NT2/D1 (cell line): Measurements from ENCODE around the gene RFTN1.

Source experiments
- DNase-seq: peaks from one replicate; pipeline ENCODE4 v3.0.0-alpha.2; 2011; ENCODE audit warnings: low read depth, low spot score
- H3K27me3 ChIP-seq: 2 replicates; pipeline ENCODE4 v1.6.0; 2011; ENCODE audit warnings: mild to moderate bottlenecking; ENCODE audit not compliant: insufficient read length, insufficient read depth
- H3K36me3 ChIP-seq: 2 replicates; pipeline ENCODE4 v1.6.1; 2011; ENCODE audit warnings: mild to moderate bottlenecking, low read length, mixed read lengths; ENCODE audit not compliant: insufficient read depth, insufficient read length
- H3K4me1 ChIP-seq: 2 replicates; pipeline ENCODE4 v1.5.1; 2011; ENCODE audit not compliant: insufficient read depth, insufficient read length
- H3K4me3 ChIP-seq: 2 replicates; pipeline ENCODE4 v1.5.1; 2011; ENCODE audit warnings: low read depth; ENCODE audit not compliant: insufficient read length
- H3K9ac ChIP-seq: 2 replicates; pipeline ENCODE4 v1.6.0; 2011; ENCODE audit warnings: low read depth; ENCODE audit not compliant: insufficient read length
- H3K9me3 ChIP-seq: 2 replicates; pipeline ENCODE4 v1.5.1; 2011; ENCODE audit warnings: mild to moderate bottlenecking, low read length; ENCODE audit not compliant: insufficient read depth
- SUZ12 ChIP-seq: IDR thresholded peaks from 2 replicates; pipeline ENCODE4 v1.6.1; 2011; ENCODE audit not compliant: insufficient read length, insufficient read depth; ENCODE audit errors: extremely low read depth
- YY1 ChIP-seq: IDR thresholded peaks from 2 replicates; pipeline ENCODE4 v1.6.1; 2011; ENCODE audit not compliant: insufficient read length, insufficient read depth
- ZNF274 ChIP-seq: IDR thresholded peaks from 2 replicates; pipeline ENCODE4 v1.6.1; 2011; ENCODE audit warnings: mild to moderate bottlenecking, low read depth, low read length

RFTN1 gene

DNA sequence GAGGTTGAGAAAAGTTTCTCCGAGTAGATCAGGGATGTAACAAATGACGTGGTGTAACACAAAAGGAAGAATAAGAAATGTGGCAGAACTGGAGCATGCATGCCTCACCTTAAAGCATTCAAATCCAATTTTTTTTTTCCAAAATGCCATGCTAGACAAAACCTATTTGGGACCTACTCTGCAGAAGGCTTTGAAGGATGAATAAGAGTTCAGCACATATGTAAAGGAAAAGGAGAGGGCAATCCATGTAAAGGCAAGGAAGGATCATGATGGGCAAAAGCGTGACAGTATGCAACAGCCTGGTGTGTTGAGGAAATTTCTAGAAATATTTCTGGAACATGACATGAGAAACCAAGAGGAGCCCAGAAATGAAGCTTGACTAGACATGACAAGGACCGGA, 132.1 kb downstream of the RFTN1 start:
- Histone ChIP-seq H3K36me3 (peaks cover 3% of the 10 kb centered on the region), H3K4me1 (no peaks in the 10 kb centered on the region), H3K9ac (no peak overlapping the region), H3K27me3 (no peaks in the 10 kb centered on the region), H3K9me3 (peaks cover 17% of the 10 kb centered on the region; the same call in 1 of the 2 replicates), H3K4me3 (no peak overlapping the region)
- TF ChIP-seq YY1 (no peak), SUZ12 (no peak), ZNF274 (no peak)
- DNase-seq = no peak

- TF ChIP-seq YY1 = no peak
- no peak for TF ChIP-seq ZNF274
- no peak for TF ChIP-seq SUZ12
- DNase-seq = no peak
- H3K4me1 ChIP-seq = no peaks in the 10 kb centered on the region
- no peak overlapping the region for H3K9ac ChIP-seq
- H3K9me3 ChIP-seq = peaks cover 17% of the 10 kb centered on the region; the same call in 1 of the 2 replicates
- H3K36me3 ChIP-seq = peaks cover 3% of the 10 kb centered on the region
- no peak overlapping the region for H3K4me3 ChIP-seq
- no peaks in the 10 kb centered on the region for H3K27me3 ChIP-seq
Observed at GRCh38 chr3:16380421-16380820, 133.1 kb downstream of the RFTN1 start.

- TF ChIP-seq SUZ12 (no peak), ZNF274 (no peak), YY1 (no peak)
- H3K9ac ChIP-seq = no peak overlapping the region
- no peaks in the 10 kb centered on the region for H3K27me3 ChIP-seq
- H3K4me1 ChIP-seq = no peaks in the 10 kb centered on the region
- no peak for DNase-seq
- H3K4me3 ChIP-seq = no peak overlapping the region
- peaks cover 17% of the 10 kb centered on the region; the same call in 1 of the 2 replicates for H3K9me3 ChIP-seq
- peaks cover 3% of the 10 kb centered on the region for H3K36me3 ChIP-seq
Observed at GRCh38 chr3:16379838-16380237, 133.7 kb downstream of the RFTN1 start.

- Histone ChIP-seq H3K4me3 (no peak overlapping the region), H3K27me3 (no peaks in the 10 kb centered on the region), H3K9ac (no peak overlapping the region), H3K4me1 (no peaks in the 10 kb centered on the region), H3K9me3 (peaks cover 17% of the 10 kb centered on the region; the same call in 1 of the 2 replicates), H3K36me3 (peaks cover 3% of the 10 kb centered on the region)
- DNase-seq = no peak
- no peak for TF ChIP-seq YY1
- no peak for TF ChIP-seq SUZ12
- TF ChIP-seq ZNF274 = no peak
Observed at GRCh38 chr3:16378920-16379319, 134.6 kb downstream of the RFTN1 start.

GRCh38 chr3:16378415-16378814, 135.1 kb downstream of the RFTN1 start:
- TF ChIP-seq ZNF274 (no peak), YY1 (no peak)
- no peaks in the 10 kb centered on the region for H3K27me3 ChIP-seq
- no peak overlapping the region for H3K4me3 ChIP-seq
- peaks cover 17% of the 10 kb centered on the region; the same call in 1 of the 2 replicates for H3K9me3 ChIP-seq
- H3K9ac ChIP-seq = no peak overlapping the region
- H3K4me1 ChIP-seq = no peaks in the 10 kb centered on the region
- peaks cover 3% of the 10 kb centered on the region for H3K36me3 ChIP-seq
- no peak for DNase-seq

GRCh38 chr3:16377847-16378302, 135.6 kb downstream of the RFTN1 start:
- TF ChIP-seq YY1 = no peak
- no peak for TF ChIP-seq ZNF274
- TF ChIP-seq SUZ12 = no peak
- Histone ChIP-seq H3K9me3 (peaks cover 17% of the 10 kb centered on the region; the same call in 1 of the 2 replicates), H3K9ac (no peak overlapping the region), H3K4me3 (no peak overlapping the region), H3K4me1 (no peaks in the 10 kb centered on the region), H3K36me3 (peaks cover 3% of the 10 kb centered on the region), H3K27me3 (no peaks in the 10 kb centered on the region)
- no peak for DNase-seq

GRCh38 chr3:16377196-16377595, 136.3 kb downstream of the RFTN1 start:
- Histone ChIP-seq H3K4me3 (no peak overlapping the region), H3K27me3 (no peaks in the 10 kb centered on the region), H3K4me1 (no peaks in the 10 kb centered on the region), H3K9ac (no peak overlapping the region), H3K36me3 (peaks cover 3% of the 10 kb centered on the region), H3K9me3 (peaks cover 17% of the 10 kb centered on the region; the same call in 1 of the 2 replicates)
- DNase-seq = no peak
- TF ChIP-seq YY1 (no peak), SUZ12 (no peak)
